GM23248 (cell line): Measurements from ENCODE around the gene HOXC13. TPM values are rescaled to one million over a fixed set of nuclear protein-coding genes. Genes with fewer than 3 reads are reported as not detected.

Experiments
- DNase-seq: peaks from one replicate; pipeline ENCODE4 v3.0.0-alpha.2; 2015
- H2AFZ ChIP-seq: fragments of 200-600 bp; sonication (generic); 2 replicates; pipeline ENCODE4 v1.6.1; 2016; ENCODE audit warnings: antibody characterized with exemption
- H3F3A ChIP-seq: fragments of 200-600 bp; sonication (generic); 2 replicates; pipeline ENCODE4 v1.6.1; 2016; ENCODE audit warnings: mild to moderate bottlenecking, antibody characterized with exemption, mixed run types; ENCODE audit not compliant: insufficient read depth
- H3K27ac ChIP-seq: fragments of 200-600 bp; sonication (generic); 2 replicates; pipeline ENCODE4 v1.5.1; 2016; ENCODE audit warnings: mild to moderate bottlenecking
- H3K27me3 ChIP-seq: fragments of 200-600 bp; sonication (generic); replicated peaks from 2 replicates; pipeline ENCODE4 v1.6.1; 2016; ENCODE audit warnings: mild to moderate bottlenecking; ENCODE audit not compliant: insufficient read depth
- H3K36me3 ChIP-seq: fragments of 200-600 bp; sonication (generic); 2 replicates; pipeline ENCODE4 v1.6.1; 2016; ENCODE audit warnings: low read depth, mild to moderate bottlenecking
- H3K4me1 ChIP-seq: fragments of 200-600 bp; sonication (generic); 2 replicates; pipeline ENCODE4 v1.6.1; 2016; ENCODE audit warnings: mild to moderate bottlenecking; ENCODE audit not compliant: insufficient read depth
- H3K4me2 ChIP-seq: fragments of 200-600 bp; sonication (generic); one replicate; pipeline ENCODE4 v1.6.1; 2016; ENCODE audit warnings: mild to moderate bottlenecking; ENCODE audit not compliant: unreplicated experiment
- H3K4me3 ChIP-seq: fragments of 200-600 bp; sonication (generic); 2 replicates; pipeline ENCODE4 v1.5.1; 2016; ENCODE audit warnings: mild to moderate bottlenecking
- H3K79me2 ChIP-seq: fragments of 200-600 bp; sonication (generic); 2 replicates; pipeline ENCODE4 v1.6.1; 2016; ENCODE audit warnings: mild to moderate bottlenecking; ENCODE audit not compliant: insufficient read depth
- H3K9ac ChIP-seq: fragments of 200-600 bp; sonication (generic); 2 replicates; pipeline ENCODE4 v1.6.1; 2016; ENCODE audit warnings: mild to moderate bottlenecking
- H3K9me2 ChIP-seq: fragments of 200-600 bp; sonication (generic); 2 replicates; pipeline ENCODE4 v1.6.1; 2016; ENCODE audit warnings: mixed run types, mild to moderate bottlenecking, moderate library complexity; ENCODE audit not compliant: insufficient read depth
- H3K9me3 ChIP-seq: fragments of 200-600 bp; sonication (generic); one replicate; pipeline ENCODE4 v1.6.1; 2017; ENCODE audit warnings: low read depth
- H4K20me1 ChIP-seq: fragments of 200-600 bp; sonication (generic); 2 replicates; pipeline ENCODE4 v1.6.0; 2016; ENCODE audit not compliant: insufficient read depth
- EZH2 ChIP-seq: fragments of 200-600 bp; sonication (generic); IDR thresholded peaks from 2 replicates; pipeline ENCODE4 v1.6.1; 2018; ENCODE audit warnings: antibody characterized with exemption, mild to moderate bottlenecking; ENCODE audit not compliant: insufficient read depth, poor library complexity, severe bottlenecking
- EZH2phosphoT487 ChIP-seq: fragments of 200-600 bp; sonication (generic); IDR thresholded peaks from 2 replicates; pipeline ENCODE4 v1.6.1; 2018; ENCODE audit warnings: antibody characterized with exemption, moderate library complexity, mild to moderate bottlenecking, low read depth; ENCODE audit not compliant: insufficient read depth
- WGBS, 2 experiments: methylation state at CpG; one replicate each; pipeline ENCODE4 v1.1.6; 2015 to 2017; ENCODE audit warnings: low lambda C conversion rate in 2 of 2, low coverage in 1 of 2; ENCODE audit errors: missing lambda C conversion rate in 2 of 2; 5-methylcytosine and 5-hydroxymethylcytosine counted together
- in situ Hi-C: fragments of 300-500 bp; cut with MboI; formaldehyde crosslinking; loops from 2 replicates; pipeline ENCODE4 v1.15.0; 2020
- polyA plus RNA-seq: library from polyadenylated mRNA; unstranded; fragments of >200 nt; fragmentation: Nextera tagmentation; extraction: Ambion mirVana; gene quantifications from 2 replicates; pipeline ENCODE4 v1.2.1, GENCODE V29; 2016
- total RNA-seq: library from RNA; depleted of rRNA; stranded (reverse); fragments of >200 nt; shearing (Covaris generic); gene quantifications from 2 replicates; pipeline ENCODE4 v1.2.3, GENCODE V29; 2014; rRNA removed

The HOXC13 gene, protein sequence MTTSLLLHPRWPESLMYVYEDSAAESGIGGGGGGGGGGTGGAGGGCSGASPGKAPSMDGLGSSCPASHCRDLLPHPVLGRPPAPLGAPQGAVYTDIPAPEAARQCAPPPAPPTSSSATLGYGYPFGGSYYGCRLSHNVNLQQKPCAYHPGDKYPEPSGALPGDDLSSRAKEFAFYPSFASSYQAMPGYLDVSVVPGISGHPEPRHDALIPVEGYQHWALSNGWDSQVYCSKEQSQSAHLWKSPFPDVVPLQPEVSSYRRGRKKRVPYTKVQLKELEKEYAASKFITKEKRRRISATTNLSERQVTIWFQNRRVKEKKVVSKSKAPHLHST
- total RNA-seq: not detected in 2 replicates
- not detected in 2 replicates for polyA plus RNA-seq

DNA sequence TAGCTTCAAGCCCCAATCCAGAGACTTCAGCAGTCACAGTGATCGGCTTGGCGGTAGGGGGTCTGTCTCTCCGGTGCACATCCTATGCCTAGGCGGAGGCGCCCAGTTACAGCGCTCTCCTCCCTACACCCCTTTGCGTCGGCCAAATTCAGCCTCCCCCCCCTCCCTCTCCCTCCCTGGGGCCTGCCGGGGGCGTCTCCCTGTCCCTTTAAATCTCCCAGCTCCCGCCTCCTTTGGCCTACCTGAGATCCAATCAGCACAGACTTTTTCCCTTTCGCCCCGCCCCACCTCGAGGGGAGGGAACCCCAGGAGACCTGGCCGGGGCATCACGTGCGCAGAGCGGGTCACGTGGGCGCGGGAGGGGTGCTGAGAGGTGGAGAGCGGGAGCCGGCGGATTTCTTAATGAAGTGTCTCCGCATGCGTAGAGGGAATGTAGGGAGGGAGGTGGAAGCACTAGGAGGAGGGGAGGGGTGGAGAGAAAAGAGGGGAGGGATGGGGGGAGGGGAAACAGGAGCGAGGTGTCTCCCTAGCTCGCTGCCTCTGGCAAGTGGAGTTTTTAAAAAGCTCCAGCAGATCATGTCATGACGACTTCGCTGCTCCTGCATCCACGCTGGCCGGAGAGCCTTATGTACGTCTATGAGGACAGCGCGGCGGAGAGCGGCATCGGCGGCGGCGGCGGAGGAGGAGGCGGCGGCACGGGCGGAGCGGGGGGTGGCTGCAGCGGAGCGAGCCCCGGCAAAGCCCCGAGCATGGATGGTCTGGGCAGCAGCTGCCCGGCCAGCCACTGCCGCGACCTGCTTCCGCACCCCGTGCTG, at the start of gene HOXC13:
TSS of gene HOXC13 (plus strand) at position 506 of the 815 bp plus-strand sequence. CDS start at position 582, 76 bp downstream.
- no peaks in the 10 kb centered on the region for H4K20me1 ChIP-seq
- DNase-seq: peak; percentile 50
- H3K4me2 ChIP-seq: peak within 1 kb of the TSS; percentile 10
- H3K27ac ChIP-seq: no peak within 1 kb of the TSS
- H3K9me2 ChIP-seq: no peaks in the 10 kb centered on the region
- H3K4me1 ChIP-seq: no peaks in the 10 kb centered on the region
- no peaks in the 10 kb centered on the region for H3K36me3 ChIP-seq
- no peaks in the 10 kb centered on the region for H3K79me2 ChIP-seq
- no peaks in the 10 kb centered on the region for H3F3A ChIP-seq
- in situ Hi-C loops: no loop called here
- 0 out of 2 replicates have a peak within 1 kb of the TSS, but pooled peaks have one; percentile 12 for H3K4me3 ChIP-seq
- 6 to 9% methylated on average over 27 to 51 of the region's 56 CpGs for WGBS, 2 experiments
- TF ChIP-seq EZH2 (no peak), EZH2phosphoT487 (no peak)
- peaks cover 97% of the 10 kb centered on the region for H3K27me3 ChIP-seq
- H3K9ac ChIP-seq: no peak within 1 kb of the TSS
- no peak within 1 kb of the TSS for H2AFZ ChIP-seq
- H3K9me3 ChIP-seq: no peaks in the 10 kb centered on the region

GRCh38 chr12:53890081-53890480, 48.5 kb upstream of the HOXC13 start:
- no peak for TF ChIP-seq EZH2phosphoT487
- DNase-seq: no peak
- H3K9ac ChIP-seq: no peak overlapping the region
- H3K36me3 ChIP-seq: no peaks in the 10 kb centered on the region
- in situ Hi-C loops: no loop called here
- no peak overlapping the region for H3K27ac ChIP-seq
- H3K27me3 ChIP-seq: peaks cover 64% of the 10 kb centered on the region
- no peak overlapping the region for H3K4me2 ChIP-seq
- no peaks in the 10 kb centered on the region for H4K20me1 ChIP-seq
- no peak overlapping the region for H3K4me3 ChIP-seq
- WGBS, 2 experiments: 49 to 59% methylated on average over 3 of the region's 3 CpGs
- H2AFZ ChIP-seq: no peak overlapping the region
- no peaks in the 10 kb centered on the region for H3K79me2 ChIP-seq
- H3F3A ChIP-seq: no peaks in the 10 kb centered on the region
- H3K9me3 ChIP-seq: no peaks in the 10 kb centered on the region
- H3K4me1 ChIP-seq: no peaks in the 10 kb centered on the region
- H3K9me2 ChIP-seq: no peaks in the 10 kb centered on the region

- Histone ChIP-seq H3K9me3 (no peaks in the 10 kb centered on the region), H3K9ac (no peak overlapping the region), H3K79me2 (no peaks in the 10 kb centered on the region), H3K4me2 (no peak overlapping the region), H3K27me3 (peaks cover 75% of the 10 kb centered on the region), H3K27ac (no peak overlapping the region), H3F3A (no peaks in the 10 kb centered on the region), H2AFZ (no peak overlapping the region), H3K4me1 (no peaks in the 10 kb centered on the region), H3K9me2 (no peaks in the 10 kb centered on the region), H4K20me1 (no peaks in the 10 kb centered on the region), H3K36me3 (no peaks in the 10 kb centered on the region), H3K4me3 (no peak overlapping the region)
- WGBS, 2 experiments: 52 to 53% methylated on average over 3 of the region's 3 CpGs
- TF ChIP-seq EZH2phosphoT487: no peak
- TF ChIP-seq EZH2: no peak
- DNase-seq: no peak
- in situ Hi-C loops: no loop called here
Observed at GRCh38 chr12:53892762-53893395, 45.8 kb upstream of the HOXC13 start.

GRCh38 chr12:53899230-53899629, 39.4 kb upstream of the HOXC13 start:
- in situ Hi-C loops: no loop called here
- Histone ChIP-seq H2AFZ (no peak overlapping the region), H3F3A (no peaks in the 10 kb centered on the region), H3K9ac (no peak overlapping the region), H3K79me2 (no peaks in the 10 kb centered on the region), H3K4me2 (no peak overlapping the region), H3K4me3 (no peak overlapping the region), H3K27me3 (peaks cover 66% of the 10 kb centered on the region), H3K4me1 (no peaks in the 10 kb centered on the region), H4K20me1 (no peaks in the 10 kb centered on the region), H3K9me2 (no peaks in the 10 kb centered on the region), H3K36me3 (no peaks in the 10 kb centered on the region), H3K27ac (no peak overlapping the region), H3K9me3 (no peaks in the 10 kb centered on the region)
- WGBS, 2 experiments: 36% methylated on average over 1 of the region's 1 CpG; no CpG with 5 or more reads in 1 of the 2 experiments
- no peak for TF ChIP-seq EZH2phosphoT487
- TF ChIP-seq EZH2: no peak
- no peak for DNase-seq
